ENCODE results near the gene SORT1.

The SORT1 gene

DNA sequence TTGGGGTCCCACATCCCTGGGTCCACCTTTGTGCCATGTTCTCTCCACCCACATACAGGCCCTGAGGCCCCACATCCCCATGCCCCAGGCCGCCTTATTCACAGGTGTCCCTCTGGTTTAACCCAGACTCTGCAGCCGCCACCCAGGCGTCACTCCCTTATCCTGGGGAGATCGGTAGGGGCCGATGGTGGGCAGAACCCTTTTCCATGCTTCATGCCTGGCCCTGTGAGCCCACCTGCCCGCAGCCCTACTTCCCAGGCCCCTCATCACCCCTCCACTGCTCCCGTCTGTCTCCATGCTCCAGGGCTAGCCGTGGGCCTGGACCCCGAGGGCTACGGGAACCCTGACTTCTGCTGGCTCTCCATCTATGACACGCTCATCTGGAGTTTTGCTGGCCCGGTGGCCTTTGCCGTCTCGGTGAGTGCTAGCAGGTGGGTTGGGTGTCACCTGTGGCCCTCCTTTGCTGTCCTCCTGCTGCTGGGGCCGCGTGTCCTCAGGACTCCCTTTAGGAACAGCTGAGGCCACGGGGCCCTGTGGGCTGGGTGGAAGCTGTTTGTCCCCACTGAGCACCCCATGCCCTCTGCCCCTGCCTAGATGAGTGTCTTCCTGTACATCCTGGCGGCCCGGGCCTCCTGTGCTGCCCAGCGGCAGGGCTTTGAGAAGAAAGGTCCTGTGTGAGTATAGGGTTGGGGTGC is 126.9 kb downstream of the SORT1 start:
- DNase-seq: no peak

DNA sequence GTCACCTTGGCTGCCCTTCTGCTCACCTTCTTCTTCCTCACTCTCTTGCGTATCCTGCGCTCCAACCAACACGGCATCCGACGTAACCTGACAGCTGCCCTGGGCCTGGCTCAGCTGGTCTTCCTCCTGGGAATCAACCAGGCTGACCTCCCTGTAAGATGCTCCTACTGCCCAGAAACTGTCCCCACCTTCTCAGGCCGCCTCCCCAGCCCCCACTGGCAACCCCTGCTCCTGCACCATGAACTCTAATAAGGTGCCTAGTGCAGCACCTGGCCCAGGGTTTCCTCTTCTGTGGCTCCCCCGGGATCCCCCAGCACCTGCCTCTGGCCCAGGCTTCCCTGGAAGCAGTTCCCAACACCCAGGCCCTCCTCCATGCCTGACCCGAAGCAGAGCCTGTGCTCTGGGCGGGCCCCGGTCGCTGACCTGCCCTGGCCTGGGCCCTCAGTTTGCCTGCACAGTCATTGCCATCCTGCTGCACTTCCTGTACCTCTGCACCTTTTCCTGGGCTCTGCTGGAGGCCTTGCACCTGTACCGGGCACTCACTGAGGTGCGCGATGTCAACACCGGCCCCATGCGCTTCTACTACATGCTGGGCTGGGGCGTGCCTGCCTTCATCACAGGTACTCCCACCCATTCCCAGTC is 127.6 kb downstream of the SORT1 start:
- no peak for DNase-seq

DNA sequence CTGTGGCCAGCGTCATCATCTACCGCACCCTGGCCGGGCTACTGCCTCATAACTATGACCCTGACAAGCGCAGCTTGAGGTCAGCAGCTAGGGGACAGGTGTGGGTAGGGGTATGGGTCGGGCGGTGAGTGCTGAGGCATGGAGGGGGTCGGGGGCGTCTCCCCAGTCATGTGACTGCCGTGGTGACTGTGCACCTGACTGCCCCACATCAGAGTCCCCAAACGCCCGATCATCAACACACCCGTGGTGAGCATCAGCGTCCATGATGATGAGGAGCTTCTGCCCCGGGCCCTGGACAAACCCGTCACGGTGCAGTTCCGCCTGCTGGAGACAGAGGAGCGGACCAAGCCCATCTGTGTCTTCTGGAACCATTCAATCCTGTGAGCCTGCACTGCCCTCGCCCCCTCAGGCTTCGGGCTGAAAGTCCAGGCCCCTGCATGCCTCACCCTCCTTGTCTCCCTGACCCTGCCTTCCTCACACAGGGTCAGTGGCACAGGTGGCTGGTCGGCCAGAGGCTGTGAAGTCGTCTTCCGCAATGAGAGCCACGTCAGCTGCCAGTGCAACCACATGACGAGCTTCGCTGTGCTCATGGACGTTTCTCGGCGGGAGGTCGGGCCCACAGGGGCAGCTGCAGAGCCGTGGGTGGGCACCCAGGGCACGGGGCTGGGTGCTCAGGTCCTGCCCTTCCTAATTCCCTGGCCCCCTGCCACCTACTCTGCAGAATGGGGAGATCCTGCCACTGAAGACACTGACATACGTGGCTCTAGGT is 128.3 kb downstream of the SORT1 start:
- DNase-seq: no peak

- DNase-seq: no peak
Observed at GRCh38 chr1:109268431-109269211, 129.1 kb downstream of the SORT1 start.

DNA sequence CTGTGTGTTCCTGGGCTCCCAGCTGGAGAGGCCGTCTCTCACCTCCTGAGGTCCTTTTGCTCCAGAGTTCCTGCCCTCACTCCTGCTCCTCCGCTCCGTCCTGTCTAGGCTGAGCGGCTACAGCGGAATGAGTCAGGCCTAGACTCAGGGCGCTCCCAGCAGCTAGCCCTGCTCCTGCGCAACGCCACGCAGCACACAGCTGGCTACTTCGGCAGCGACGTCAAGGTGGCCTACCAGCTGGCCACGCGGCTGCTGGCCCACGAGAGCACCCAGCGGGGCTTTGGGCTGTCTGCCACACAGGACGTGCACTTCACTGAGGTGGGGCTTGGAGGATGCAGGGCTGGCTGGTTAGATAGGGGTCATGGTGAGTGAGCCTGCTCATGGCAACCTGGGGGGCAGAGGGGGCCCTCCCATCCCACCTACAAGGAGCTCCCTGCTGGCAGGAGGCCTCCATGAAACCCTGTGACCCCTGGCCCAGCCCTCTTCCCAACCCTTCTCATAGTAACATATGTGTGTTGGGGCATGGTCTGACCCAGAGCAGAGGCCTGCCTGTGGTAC is 129.9 kb downstream of the SORT1 start:
- no peak for DNase-seq

DNA sequence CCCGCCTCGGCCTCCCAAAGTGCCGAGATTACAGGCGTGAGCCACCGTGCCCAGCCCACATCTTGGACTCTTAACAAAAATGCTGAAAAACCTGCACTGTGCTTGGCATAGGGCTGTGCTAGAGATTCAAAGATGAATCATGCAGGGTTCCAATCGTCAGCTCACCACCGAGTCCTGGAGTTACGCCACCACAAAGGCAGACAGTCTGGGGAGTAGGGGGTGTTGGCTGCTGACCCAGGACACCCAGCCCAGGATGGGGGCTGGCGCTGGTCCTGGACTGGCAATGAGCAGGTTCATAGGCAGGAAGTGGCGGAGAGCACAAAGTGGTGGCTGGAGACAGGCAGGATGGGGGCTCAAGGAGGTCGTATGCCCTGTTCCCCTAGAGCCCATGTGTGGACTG is 130.8 kb downstream of the SORT1 start:
- no peak for DNase-seq

DNA sequence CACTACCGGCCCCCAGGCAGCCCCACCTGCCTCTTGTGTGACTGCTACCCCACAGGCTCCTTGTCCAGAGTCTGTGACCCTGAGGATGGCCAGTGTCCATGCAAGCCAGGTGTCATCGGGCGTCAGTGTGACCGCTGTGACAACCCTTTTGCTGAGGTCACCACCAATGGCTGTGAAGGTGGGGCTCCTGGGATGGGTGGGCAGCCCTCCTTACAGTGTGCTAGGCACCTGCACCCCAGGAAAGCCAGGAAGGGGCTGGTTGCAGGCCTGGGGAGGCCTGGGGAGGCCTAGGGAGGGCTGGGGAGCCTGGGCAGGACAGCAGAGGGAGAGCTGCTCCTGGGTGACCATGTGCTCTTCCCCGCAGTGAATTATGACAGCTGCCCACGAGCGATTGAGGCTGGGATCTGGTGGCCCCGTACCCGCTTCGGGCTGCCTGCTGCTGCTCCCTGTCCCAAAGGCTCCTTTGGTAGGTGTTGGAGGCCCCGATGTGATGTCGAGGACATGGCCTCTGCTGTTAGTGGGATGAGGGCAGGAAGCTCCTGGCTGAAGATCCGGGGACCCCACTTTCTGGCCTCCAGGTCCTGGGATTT is 131.9 kb downstream of the SORT1 start:
- no peak for DNase-seq

DNA sequence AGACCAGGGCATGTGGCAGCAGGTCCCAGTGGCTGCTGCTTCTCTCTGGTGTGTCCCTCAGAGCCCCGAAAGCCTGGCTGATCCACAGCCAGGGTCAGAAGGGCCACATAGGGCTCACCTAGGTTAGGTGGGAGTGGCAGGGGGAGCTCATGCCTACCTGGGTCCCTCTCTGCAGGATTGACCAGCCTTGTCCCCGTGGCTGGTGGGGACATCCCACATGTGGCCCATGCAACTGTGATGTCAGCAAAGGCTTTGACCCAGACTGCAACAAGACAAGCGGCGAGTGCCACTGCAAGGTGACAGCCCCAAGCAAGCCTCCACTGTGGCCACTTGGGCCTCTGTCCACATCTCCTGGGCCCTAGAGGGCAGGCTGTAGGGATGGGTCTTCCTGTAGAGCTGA is 132.7 kb downstream of the SORT1 start:
- no peak for DNase-seq

DNA sequence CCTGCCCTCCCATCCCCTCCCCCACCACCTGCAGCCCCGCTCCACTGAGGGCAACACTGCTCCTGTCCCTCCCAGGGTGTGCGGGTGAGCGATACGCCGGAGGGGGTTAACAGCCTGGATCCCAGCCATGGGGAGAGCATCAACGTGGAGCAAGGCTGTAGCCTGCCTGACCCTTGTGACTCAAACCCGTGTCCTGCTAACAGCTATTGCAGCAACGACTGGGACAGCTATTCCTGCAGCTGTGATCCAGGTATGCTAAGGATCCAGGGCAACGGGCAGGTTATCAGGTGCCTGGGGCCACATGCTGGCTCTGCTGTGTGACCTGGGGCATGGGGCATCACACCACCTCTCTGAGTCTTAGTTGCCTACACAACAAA is 133.4 kb downstream of the SORT1 start:
- no peak for DNase-seq

GRCh38 chr1:109263597-109264378 is 133.9 kb downstream of the SORT1 start:
- DNase-seq: peak; percentile 80

GRCh38 chr1:109263234-109263596 is 134.5 kb downstream of the SORT1 start:
- DNase-seq: no peak

DNA sequence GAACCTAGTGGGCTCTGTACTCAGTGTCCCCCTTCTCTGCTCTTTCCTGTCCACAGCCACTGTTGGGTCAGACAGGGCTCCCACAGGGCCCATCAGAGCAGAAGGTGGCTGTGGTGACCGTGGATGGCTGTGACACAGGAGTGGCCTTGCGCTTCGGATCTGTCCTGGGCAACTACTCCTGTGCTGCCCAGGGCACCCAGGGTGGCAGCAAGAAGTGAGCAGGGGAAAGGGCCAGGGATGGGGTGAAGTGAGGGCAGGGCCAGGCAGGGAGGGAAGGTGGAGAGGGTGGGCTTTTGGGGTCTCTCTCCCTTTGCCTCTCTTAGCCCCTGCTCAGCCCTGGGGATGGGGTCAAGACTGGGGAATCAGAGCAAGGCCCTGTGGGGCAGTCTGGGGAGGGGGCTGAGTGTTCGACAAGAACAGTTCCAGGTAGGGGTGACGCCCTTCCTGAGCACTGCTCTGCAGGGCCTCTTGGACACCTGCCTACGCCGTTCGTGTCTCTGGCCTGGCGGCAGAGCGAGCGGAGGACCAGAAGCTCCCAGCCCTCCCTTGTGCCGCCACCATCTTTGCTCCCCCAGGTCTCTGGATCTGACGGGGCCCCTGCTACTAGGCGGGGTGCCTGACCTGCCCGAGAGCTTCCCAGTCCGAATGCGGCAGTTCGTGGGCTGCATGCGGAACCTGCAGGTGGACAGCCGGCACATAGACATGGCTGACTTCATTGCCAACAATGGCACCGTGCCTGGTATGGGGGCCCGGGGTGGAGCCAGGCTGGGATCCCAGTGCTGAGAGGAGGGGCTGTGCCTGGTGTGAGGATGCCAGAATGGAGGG is 135.3 kb downstream of the SORT1 start:
- no peak for DNase-seq

DNA sequence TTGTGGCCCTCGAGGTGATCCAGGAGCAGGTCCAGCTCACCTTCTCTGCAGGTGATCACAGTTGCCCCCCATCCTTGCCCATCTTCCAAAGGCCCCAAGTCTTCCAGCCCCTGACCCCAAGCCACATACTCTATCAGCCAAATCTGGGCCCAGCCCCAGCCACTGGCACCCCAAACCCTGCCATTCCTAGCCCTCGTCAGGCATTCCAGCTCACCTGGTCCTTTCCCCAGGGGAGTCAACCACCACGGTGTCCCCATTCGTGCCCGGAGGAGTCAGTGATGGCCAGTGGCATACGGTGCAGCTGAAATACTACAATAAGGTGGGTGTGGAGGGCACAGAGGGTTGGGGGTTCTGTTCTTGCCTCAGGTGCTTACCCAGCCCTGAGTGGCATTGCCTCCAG is 136.1 kb downstream of the SORT1 start:
- no peak for DNase-seq

GRCh38 chr1:109261006-109261405 is 136.7 kb downstream of the SORT1 start:
- no peak for DNase-seq

DNA sequence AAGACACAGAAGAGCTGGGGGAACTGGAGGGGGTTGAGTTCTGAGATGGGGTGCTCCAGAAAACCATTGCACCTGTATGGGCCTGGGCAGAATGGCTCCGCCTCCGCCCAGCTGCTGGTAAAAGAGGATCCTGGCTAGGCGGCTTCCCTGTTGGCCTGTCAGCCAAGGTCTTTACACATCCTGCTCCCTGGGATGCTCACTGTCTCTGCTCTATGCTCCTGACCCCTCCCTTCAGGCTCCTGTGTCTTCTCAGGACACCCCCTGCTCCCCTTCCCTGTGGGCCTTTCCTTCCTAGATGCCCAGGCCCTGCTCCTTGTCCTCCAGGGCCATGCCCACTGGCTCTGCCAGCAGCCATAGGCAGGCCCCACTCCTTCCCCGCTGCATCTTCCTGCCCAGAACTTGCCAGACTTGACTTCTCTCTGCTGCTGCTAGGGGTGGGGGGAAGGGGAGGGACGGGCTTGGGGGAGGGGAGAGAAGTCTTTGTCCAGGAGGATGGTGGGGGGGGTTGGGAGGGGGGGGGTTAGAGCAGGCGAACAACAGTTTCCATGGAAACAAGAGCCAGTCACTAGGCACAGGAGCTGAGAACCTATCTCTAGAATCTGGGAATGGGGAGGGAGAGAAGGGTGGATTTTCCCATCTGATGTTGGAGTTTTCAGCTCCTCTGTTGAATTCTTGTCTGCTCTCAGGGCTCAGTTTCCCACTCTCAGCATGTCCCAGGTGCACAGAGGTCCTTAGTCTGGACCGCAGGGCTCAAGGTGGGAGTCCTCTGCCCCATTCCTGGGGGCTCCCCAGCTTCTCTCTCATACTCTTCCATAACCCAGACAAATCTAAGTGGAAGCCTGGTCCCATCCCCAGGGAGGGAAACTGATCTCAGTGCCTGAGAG is 137.8 kb downstream of the SORT1 start:
- no peak for DNase-seq
